Breast epithelium (tissue), 3 donors: ENCODE results near the gene PHKA2.

Experiments used
- POLR2A ChIP-seq: fragments of 450-650 bp; IDR thresholded peaks from one replicate; pipeline ENCODE4 v1.6.1; 2016; ENCODE audit warnings: antibody characterized with exemption, mild to moderate bottlenecking, moderate library complexity
- POLR2AphosphoS5 ChIP-seq, 3 donors: sonication (generic); formaldehyde crosslinking; IDR thresholded peaks; one replicate each; pipeline ENCODE4 v1.6.1; 2017; ENCODE audit warnings: antibody characterized with exemption in 3 of 3
- TF ChIP-seq, protein P1 (sequence below), 3 donors: fragments of 450-650 bp; IDR thresholded peaks; one replicate each; pipeline ENCODE4 v1.5.1; 2016 to 2017; ENCODE audit warnings: antibody characterized with exemption in 3 of 3, mild to moderate bottlenecking in 3 of 3, moderate library complexity in 3 of 3

DNA sequence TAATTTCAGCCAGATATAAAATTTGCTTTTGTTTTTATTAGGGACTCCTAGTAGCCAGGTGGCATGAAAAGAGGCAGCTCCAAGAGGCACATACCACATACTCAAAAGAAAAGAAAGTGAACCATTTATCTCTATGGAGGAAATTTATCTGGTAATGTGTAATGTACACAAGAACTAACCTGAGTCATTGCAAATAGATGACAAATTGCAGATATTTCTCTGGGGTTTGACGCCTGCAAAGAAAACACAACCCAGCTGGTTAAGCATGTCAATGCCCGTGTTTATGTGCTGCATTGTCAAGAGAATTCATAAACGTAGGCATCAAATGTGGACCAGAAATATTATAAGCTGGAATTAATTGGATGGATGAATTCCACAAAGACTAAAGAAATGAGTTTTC, 46.9 kb upstream of the PHKA2 start:
- TF ChIP-seq, protein P1, sequence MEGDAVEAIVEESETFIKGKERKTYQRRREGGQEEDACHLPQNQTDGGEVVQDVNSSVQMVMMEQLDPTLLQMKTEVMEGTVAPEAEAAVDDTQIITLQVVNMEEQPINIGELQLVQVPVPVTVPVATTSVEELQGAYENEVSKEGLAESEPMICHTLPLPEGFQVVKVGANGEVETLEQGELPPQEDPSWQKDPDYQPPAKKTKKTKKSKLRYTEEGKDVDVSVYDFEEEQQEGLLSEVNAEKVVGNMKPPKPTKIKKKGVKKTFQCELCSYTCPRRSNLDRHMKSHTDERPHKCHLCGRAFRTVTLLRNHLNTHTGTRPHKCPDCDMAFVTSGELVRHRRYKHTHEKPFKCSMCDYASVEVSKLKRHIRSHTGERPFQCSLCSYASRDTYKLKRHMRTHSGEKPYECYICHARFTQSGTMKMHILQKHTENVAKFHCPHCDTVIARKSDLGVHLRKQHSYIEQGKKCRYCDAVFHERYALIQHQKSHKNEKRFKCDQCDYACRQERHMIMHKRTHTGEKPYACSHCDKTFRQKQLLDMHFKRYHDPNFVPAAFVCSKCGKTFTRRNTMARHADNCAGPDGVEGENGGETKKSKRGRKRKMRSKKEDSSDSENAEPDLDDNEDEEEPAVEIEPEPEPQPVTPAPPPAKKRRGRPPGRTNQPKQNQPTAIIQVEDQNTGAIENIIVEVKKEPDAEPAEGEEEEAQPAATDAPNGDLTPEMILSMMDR (IDR thresholded peaks at IDR 0.05), result no peak
- TF ChIP-seq POLR2AphosphoS5 (IDR thresholded peaks at IDR 0.05), result no peak
- no peak for TF ChIP-seq POLR2A
